Lower leg skin (tissue), 3 donors: ENCODE data around the gene GAL3ST2.

Experiments
- CTCF ChIP-seq, 3 donors: fragments of 450-650 bp; IDR thresholded peaks; one replicate each; pipeline ENCODE4 v1.5.1; 2016; ENCODE audit warnings: antibody characterized with exemption in 3 of 3, mild to moderate bottlenecking in 3 of 3, moderate library complexity in 2 of 3
- POLR2A ChIP-seq, 2 donors: fragments of 450-650 bp; IDR thresholded peaks; one replicate each; pipeline ENCODE4 v1.6.1; 2016 to 2017; ENCODE audit warnings: antibody characterized with exemption in 2 of 2, mild to moderate bottlenecking in 1 of 2, moderate library complexity in 1 of 2

DNA sequence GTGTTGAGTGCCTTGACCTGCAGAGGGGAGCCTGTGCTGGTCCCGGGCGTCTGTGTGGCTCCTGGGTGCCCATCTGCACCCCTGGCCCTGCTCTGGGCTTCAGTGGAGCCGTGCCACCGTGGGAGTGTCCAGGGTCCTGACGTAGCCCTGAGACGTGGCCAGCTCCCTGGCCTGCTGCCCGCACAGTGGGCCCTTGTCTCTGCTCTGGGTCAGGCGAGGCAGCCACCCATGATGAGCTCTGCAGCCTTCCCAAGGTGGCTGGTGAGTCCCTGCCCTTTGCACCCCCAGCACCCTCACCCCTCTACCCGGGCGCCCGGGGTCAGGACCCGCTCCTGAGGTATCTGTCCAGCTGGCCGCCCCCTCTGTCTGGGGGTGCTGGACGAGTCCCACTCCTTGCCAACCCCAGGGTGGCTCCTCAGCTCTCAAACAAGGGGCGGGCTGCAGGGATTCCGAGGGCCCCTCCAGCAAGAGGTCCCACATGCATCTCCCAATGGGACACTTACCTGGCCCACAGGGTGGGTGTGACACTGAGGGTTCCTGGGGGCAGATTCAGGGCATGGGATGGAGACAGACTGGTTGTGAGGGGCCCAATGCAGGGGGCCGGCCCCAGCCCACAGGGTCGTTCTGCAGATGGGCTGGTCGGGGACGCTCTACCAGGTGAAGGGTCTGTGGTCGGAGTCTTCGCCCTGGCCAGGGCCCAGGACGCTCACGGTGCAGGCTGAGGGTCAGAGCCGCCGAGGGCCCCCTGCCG, 34.8 kb downstream of the GAL3ST2 start:
- no peak for TF ChIP-seq POLR2A (IDR thresholded peaks at IDR 0.05)
- TF ChIP-seq CTCF (IDR thresholded peaks at IDR 0.05): no peak
